SH-SY5Y (cell line): ENCODE results near the gene ENOX1.

Source experiments
- GATA2 ChIP-seq: IDR thresholded peaks from 2 replicates; pipeline ENCODE4 v1.6.1; 2011; ENCODE audit warnings: mild to moderate bottlenecking, low read depth, low read length
- GATA3 ChIP-seq: IDR thresholded peaks from 2 replicates; pipeline ENCODE4 v1.6.1; 2011; ENCODE audit warnings: low read depth, mild to moderate bottlenecking, low read length, moderate library complexity

GRCh38 chr13:43222086-43222485, 564.7 kb downstream of the ENOX1 start:
- TF ChIP-seq GATA3 (no peak), GATA2 (no peak)
